PC-9 (cell line): ENCODE measurements around the gene UBE2H. TPM values are rescaled to one million over a fixed set of nuclear protein-coding genes. Genes with fewer than 3 reads are reported as not detected.
"Not testable (repeated sequence)": the region's sequence is repeated elsewhere in the genome, so short reads cannot be mapped to it uniquely, and the experiment has no call there.

Experiments
- BruUV-seq: library from RNA; stranded (reverse); fragments of 400-500 nt; replicated peaks from 2 replicates; lab custom pipeline; 2021; lab: Mats Ljungman, UMichigan
- CTCF ChIA-PET: fragments of 300-600 bp; sonication (Branson Sonifier 250); formaldehyde crosslinking; loops from one replicate; lab custom pipeline; 2022; ENCODE audit warnings: antibody characterized with exemption; lab: Charles Lee
- POLR2A ChIA-PET: fragments of 300-600 bp; sonication (Branson Sonifier 250); formaldehyde crosslinking; loops from one replicate; lab custom pipeline; 2022; ENCODE audit warnings: antibody characterized with exemption; ENCODE audit not compliant: unreplicated experiment; lab: Charles Lee
- DNase-seq, 2 experiments: peaks; one replicate each; pipeline versions ENCODE4 v3.0.0 to v3.0.0-alpha.2; 2015 to 2022; ENCODE audit warnings: mixed read lengths in 1 of 2
- H2AFZ ChIP-seq: fragments of 200-600 bp; sonication (generic); 2 replicates; pipeline ENCODE4 v1.8.1; 2017; ENCODE audit warnings: antibody characterized with exemption
- H3F3A ChIP-seq: fragments of 200-600 bp; sonication (generic); 2 replicates; pipeline ENCODE4 v1.8.1; 2017; ENCODE audit warnings: antibody characterized with exemption, mild to moderate bottlenecking, low read depth; ENCODE audit not compliant: insufficient read depth
- H3K27ac ChIP-seq: fragments of 200-600 bp; sonication (generic); 2 replicates; pipeline ENCODE4 v1.6.1; 2016; ENCODE audit warnings: mixed run types
- H3K27me3 ChIP-seq: fragments of 200-600 bp; sonication (generic); 2 replicates; pipeline ENCODE4 v1.6.1; 2016; ENCODE audit warnings: low read depth, mixed run types; ENCODE audit not compliant: insufficient read depth
- H3K36me3 ChIP-seq: fragments of 200-600 bp; sonication (generic); 2 replicates; pipeline ENCODE4 v1.6.1; 2016; ENCODE audit warnings: low read depth, mixed run types
- H3K4me1 ChIP-seq: fragments of 200-600 bp; sonication (generic); replicated peaks from 2 replicates; pipeline ENCODE4 v1.6.1; 2016; ENCODE audit warnings: mixed run types; ENCODE audit not compliant: insufficient read depth
- H3K4me2 ChIP-seq: fragments of 200-600 bp; sonication (generic); 2 replicates; pipeline ENCODE4 v1.6.1; 2017; ENCODE audit warnings: mixed run types
- H3K4me3 ChIP-seq: fragments of 200-600 bp; sonication (generic); 2 replicates; pipeline ENCODE4 v1.6.1; 2016; ENCODE audit warnings: mixed run types
- H3K79me2 ChIP-seq: fragments of 200-600 bp; sonication (generic); 2 replicates; pipeline ENCODE4 v1.6.1; 2017; ENCODE audit warnings: low read depth, mixed run types
- H3K9me2 ChIP-seq: fragments of 200-600 bp; sonication (generic); 2 replicates; pipeline ENCODE4 v1.8.1; 2017; ENCODE audit warnings: mild to moderate bottlenecking; ENCODE audit not compliant: insufficient read depth
- H3K9me3 ChIP-seq: fragments of 200-600 bp; sonication (generic); 2 replicates; pipeline ENCODE4 v1.8.1; 2016; ENCODE audit warnings: low read depth; ENCODE audit not compliant: insufficient read depth
- H4K20me1 ChIP-seq: fragments of 200-600 bp; sonication (generic); 2 replicates; pipeline ENCODE4 v1.8.1; 2017; ENCODE audit not compliant: insufficient read depth
- CTCF ChIP-seq: fragments of 200-600 bp; sonication (generic); conservative IDR thresholded peaks from 2 replicates; pipeline ENCODE4 v1.6.1; 2017; ENCODE audit warnings: mixed run types, antibody characterized with exemption, mild to moderate bottlenecking, moderate library complexity
- EZH2 ChIP-seq: fragments of 200-600 bp; sonication (generic); IDR thresholded peaks from 2 replicates; pipeline ENCODE4 v1.8.0; 2017; ENCODE audit warnings: antibody characterized with exemption, low read depth
- intact Hi-C: fragments of 100-400 bp; cut with micrococcal nuclease; formaldehyde crosslinking; loops from one replicate; pipeline ENCODE4 v1.10.0; 2022; ENCODE audit not compliant: unreplicated experiment
- total RNA-seq: library from RNA; stranded (reverse); gene quantifications from 2 replicates; pipeline ENCODE4 v1.2.3, GENCODE V29; 2021

UBE2H gene
- total RNA-seq, 1 experiment from 2014 or later = 211 TPM

GRCh38 chr7:129836983-129837382 lies 115.8 kb downstream of the UBE2H start:
- Histone ChIP-seq H3K4me2 (no peak overlapping the region), H3K27me3 (no peaks in the 10 kb centered on the region), H3K9me2 (no peaks in the 10 kb centered on the region), H3K9me3 (no peaks in the 10 kb centered on the region), H2AFZ (no peak overlapping the region), H3K36me3 (peaks cover 34% of the 10 kb centered on the region; the same call in 1 of the 2 replicates), H3F3A (peaks cover 28% of the 10 kb centered on the region), H3K4me1 (peaks cover 8% of the 10 kb centered on the region), H3K79me2 (peaks cover 24% of the 10 kb centered on the region), H4K20me1 (no peaks in the 10 kb centered on the region), H3K4me3 (no peak overlapping the region), H3K27ac (peak overlapping the region; percentile 24; the same call in 1 of the 2 replicates)
- POLR2A ChIA-PET = interaction anchor here (0.5 kb wide), 1 partner anchor 81 kb away, joined by 6 read pairs; no protein-coding TSS in a partner anchor
- CTCF ChIA-PET = no interaction called here
- TF ChIP-seq CTCF (no peak), EZH2 (no peak)
- BruUV-seq = no TSS peak
- DNase-seq = no peak
- intact Hi-C loops = no loop called here

- no peaks in the 10 kb centered on the region for H3K9me3 ChIP-seq
- peaks cover 31% of the 10 kb centered on the region; the same call in 1 of the 2 replicates for H3K36me3 ChIP-seq
- peaks cover 42% of the 10 kb centered on the region for H3F3A ChIP-seq
- no peak overlapping the region for H3K27ac ChIP-seq
- ChIA-PET CTCF (no interaction called here), POLR2A (no interaction called here)
- H3K9me2 ChIP-seq = no peaks in the 10 kb centered on the region
- H3K79me2 ChIP-seq = peaks cover 10% of the 10 kb centered on the region; the same call in 1 of the 2 replicates
- H2AFZ ChIP-seq = no peak overlapping the region
- DNase-seq = no peak
- no peaks in the 10 kb centered on the region for H3K27me3 ChIP-seq
- no TSS peak for BruUV-seq
- H3K4me1 ChIP-seq = peaks cover 21% of the 10 kb centered on the region
- intact Hi-C loops = no loop called here
- no peak overlapping the region for H3K4me2 ChIP-seq
- H3K4me3 ChIP-seq = no peak overlapping the region
- TF ChIP-seq CTCF (no peak), EZH2 (no peak)
- no peaks in the 10 kb centered on the region for H4K20me1 ChIP-seq
These were observed 117.2 kb downstream of the UBE2H start for GRCh38 chr7:129835569-129835968.

- H3K27me3 ChIP-seq, CTCF ChIA-PET, H3K4me2 ChIP-seq, H3K79me2 ChIP-seq, H3K4me3 ChIP-seq, intact Hi-C loops, H3K27ac ChIP-seq, H3K9me3 ChIP-seq, BruUV-seq, H4K20me1 ChIP-seq, H2AFZ ChIP-seq, H3K9me2 ChIP-seq, DNase-seq: not testable (repeated sequence)
- Histone ChIP-seq H3F3A (peaks cover 40% of the 10 kb centered on the region), H3K36me3 (peaks cover 27% of the 10 kb centered on the region; the same call in 1 of the 2 replicates), H3K4me1 (peaks cover 26% of the 10 kb centered on the region)
- POLR2A ChIA-PET = interaction anchor here (0.6 kb wide), 1 partner anchor 403 kb away, joined by 7 read pairs; no protein-coding TSS in a partner anchor
These were observed 119.4 kb downstream of the UBE2H start for GRCh38 chr7:129833353-129833752.
